Lower leg skin (tissue), 4 donors: ENCODE measurements around the gene RNU2-1. TPM values are rescaled to one million over a fixed set of nuclear protein-coding genes. Genes with fewer than 3 reads are reported as not detected.
"Not testable (repeated sequence)": the region's sequence is repeated elsewhere in the genome, so short reads cannot be mapped to it uniquely, and the experiment has no call there.

Experiments
- DNase-seq, 2 donors: peaks; one replicate each; pipeline ENCODE4 v3.0.0-alpha.2; 2019; ENCODE audit warnings: low spot score in 2 of 2
- H3K4me3 ChIP-seq: fragments of 200-600 bp; sonication (generic); 2 replicates; pipeline ENCODE4 v1.5.1; 2017; ENCODE audit warnings: mild to moderate bottlenecking, low read depth; ENCODE audit not compliant: poor library complexity, severe bottlenecking
- CTCF ChIP-seq, 3 donors: fragments of 450-650 bp; IDR thresholded peaks; one replicate each; pipeline ENCODE4 v1.5.1; 2016; ENCODE audit warnings: antibody characterized with exemption in 3 of 3, mild to moderate bottlenecking in 3 of 3, moderate library complexity in 2 of 3
- POLR2A ChIP-seq, 2 donors: fragments of 450-650 bp; IDR thresholded peaks; one replicate each; pipeline ENCODE4 v1.6.1; 2016 to 2017; ENCODE audit warnings: antibody characterized with exemption in 2 of 2, mild to moderate bottlenecking in 1 of 2, moderate library complexity in 1 of 2
- WGBS, 2 donors: methylation state at CpG; one replicate each; pipeline ENCODE4 v1.1.5; 2018; 5-methylcytosine and 5-hydroxymethylcytosine counted together
- intact Hi-C: fragments of 100-400 bp; cut with DNase I; formaldehyde crosslinking; loops from one replicate; pipeline ENCODE4 v1.15.0; 2023; ENCODE audit warnings: low total_unique reads
- total RNA-seq, 4 donors: library from RNA; depleted of rRNA; stranded (reverse); fragments of >200 nt; gene quantifications; one replicate each; pipeline ENCODE4 v1.1.0, GENCODE V29; 2016

Gene RNU2-1
- total RNA-seq, 4 donors from 2014 or later, result not detected

GRCh38 chr17:43199633-43200032, 34.1 kb downstream of the RNU2-1 start:
- TF ChIP-seq CTCF (IDR thresholded peaks at IDR 0.05) (no peak), POLR2A (IDR thresholded peaks at IDR 0.05) (no peak)
- no peak for DNase-seq
- intact Hi-C loops, result no loop called here
- H3K4me3 ChIP-seq, result no peak overlapping the region
- 90 to 93% methylated on average over 2 of the region's 2 CpGs for WGBS, 2 donors

- no peak for TF ChIP-seq POLR2A (IDR thresholded peaks at IDR 0.05)
- no peak for TF ChIP-seq CTCF (IDR thresholded peaks at IDR 0.05)
- DNase-seq, result no peak
- no peak overlapping the region for H3K4me3 ChIP-seq
- intact Hi-C loops, result no loop called here
- 94 to 95% methylated on average over 5 of the region's 5 CpGs for WGBS, 2 donors
Measured at GRCh38 chr17:43193251-43193650, 40.5 kb downstream of the RNU2-1 start.

- DNase-seq, H3K4me3 ChIP-seq, intact Hi-C loops: not testable (repeated sequence)
- WGBS, 2 donors, result 87 to 89% methylated on average over 5 of the region's 5 CpGs
Measured at GRCh38 chr17:43186656-43187055, 47.1 kb downstream of the RNU2-1 start.

GRCh38 chr17:43183921-43184320, 49.9 kb downstream of the RNU2-1 start:
- no peak for DNase-seq
- intact Hi-C loops, result no loop called here
- 94 to 95% methylated on average over 3 of the region's 3 CpGs for WGBS, 2 donors
- TF ChIP-seq CTCF (IDR thresholded peaks at IDR 0.05), result no peak
- TF ChIP-seq POLR2A (IDR thresholded peaks at IDR 0.05), result no peak
- H3K4me3 ChIP-seq, result no peak overlapping the region

Other genes with a start within 250 kb of the RNU2-1 start
- 1,000 to 10,000 TPM; 1,091 to 1,783 (median 1,434) TPM for gene RPL27, start 235.6 kb downstream of the RNU2-1 start, total RNA-seq
- 10 to 100 TPM in 3 of 4 donors, 1 to 10 TPM in 1; 7.6 to 18.5 (median 16.9) TPM for gene IFI35, start 227.2 kb downstream of the RNU2-1 start, total RNA-seq
- 100 to 1,000 TPM; 209 to 329 (median 254) TPM for gene VAT1, start 211.6 kb downstream of the RNU2-1 start, total RNA-seq
- 1 to 10 TPM in 2 of 4 donors, under 1 TPM in 2; 0.65 to 2.7 (median 1.0) TPM for gene RND2, start 208.7 kb downstream of the RNU2-1 start, total RNA-seq
- gene BRCA1, start 108.6 kb downstream of the RNU2-1 start, total RNA-seq, result 1 to 10 TPM; 4.5 to 7.6 (median 5.8) TPM
- 100 to 1,000 TPM in 1 of 4 donors, 10 to 100 TPM in 3; 84.3 to 101 (median 91.4) TPM for gene NBR1, start 62.8 kb downstream of the RNU2-1 start, total RNA-seq
- 1 to 10 TPM in 3 of 4 donors, under 1 TPM in 1; 0.57 to 4.6 (median 1.4) TPM for gene TMEM106A, start 22.1 kb downstream of the RNU2-1 start, total RNA-seq
- not detected for gene CCDC200, start 5.4 kb downstream of the RNU2-1 start, total RNA-seq
- gene ARL4D, start 165.0 kb upstream of the RNU2-1 start, total RNA-seq, result 10 to 100 TPM; 30.3 to 50.6 (median 43.7) TPM
- gene DHX8, start 250.0 kb upstream of the RNU2-1 start, total RNA-seq, result 10 to 100 TPM; 35.7 to 60.3 (median 44.0) TPM